ENCODE measurements around the gene BIRC6.
"Not testable (repeated sequence)": the region's sequence is repeated elsewhere in the genome, so short reads cannot be mapped to it uniquely, and the experiment has no call there.

BIRC6 gene

DNA sequence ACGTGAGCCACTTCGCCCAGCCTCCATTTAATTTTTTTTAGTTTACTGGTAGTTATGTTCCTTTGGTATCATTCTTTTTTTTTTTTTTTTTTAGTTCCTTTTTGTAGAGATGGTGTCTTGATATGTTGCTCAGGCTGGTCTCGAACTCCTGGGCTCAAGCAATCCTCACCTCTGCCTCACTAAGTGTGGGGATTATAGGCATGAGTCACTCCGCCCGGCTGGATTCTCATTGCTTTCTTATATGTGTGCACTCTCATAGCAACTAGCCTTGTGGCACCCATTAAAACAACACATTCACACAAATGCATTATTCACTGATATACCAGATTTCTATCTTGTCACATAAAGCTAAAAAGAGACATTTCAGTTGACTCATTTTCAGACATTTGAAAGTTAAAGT, 275.3 kb downstream of the BIRC6 start:
- Histone ChIP-seq H3K79me2 (ENCODE audit: control insufficient read depth, low read length) (peaks cover 21% of the 10 kb centered on the region), H3K9me3 (ENCODE audit: control insufficient read depth, insufficient read depth, low read length) (no peaks in the 10 kb centered on the region), H3K4me1 (ENCODE audit: control insufficient read depth, low read length) (peaks cover 17% of the 10 kb centered on the region), H3K9me2 (replicated peaks; ENCODE audit: control insufficient read depth, low read length) (no peaks in the 10 kb centered on the region), H3F3A (ENCODE audit: control insufficient read depth, insufficient read depth) (no peaks in the 10 kb centered on the region; the same call in 1 of the 2 replicates), H3K27ac (ENCODE audit: low read depth, low read length) (no peak overlapping the region), H3K36me3 (ENCODE audit: control insufficient read depth, low read length) (peaks cover 50% of the 10 kb centered on the region), H4K20me1 (ENCODE audit: control insufficient read depth, insufficient read depth, low read depth, low read length) (no peaks in the 10 kb centered on the region), H3K4me3 (ENCODE audit: low read length) (no peak overlapping the region), H3K27me3 (ENCODE audit: control insufficient read depth, low read length) (no peaks in the 10 kb centered on the region), H3K4me2 (ENCODE audit: low read length) (no peak overlapping the region)
- TF ChIP-seq EZH2phosphoT487 (IDR thresholded peaks at IDR 0.05; ENCODE audit: borderline replicate concordance, low read length), result no peak
- TF ChIP-seq, protein P1, sequence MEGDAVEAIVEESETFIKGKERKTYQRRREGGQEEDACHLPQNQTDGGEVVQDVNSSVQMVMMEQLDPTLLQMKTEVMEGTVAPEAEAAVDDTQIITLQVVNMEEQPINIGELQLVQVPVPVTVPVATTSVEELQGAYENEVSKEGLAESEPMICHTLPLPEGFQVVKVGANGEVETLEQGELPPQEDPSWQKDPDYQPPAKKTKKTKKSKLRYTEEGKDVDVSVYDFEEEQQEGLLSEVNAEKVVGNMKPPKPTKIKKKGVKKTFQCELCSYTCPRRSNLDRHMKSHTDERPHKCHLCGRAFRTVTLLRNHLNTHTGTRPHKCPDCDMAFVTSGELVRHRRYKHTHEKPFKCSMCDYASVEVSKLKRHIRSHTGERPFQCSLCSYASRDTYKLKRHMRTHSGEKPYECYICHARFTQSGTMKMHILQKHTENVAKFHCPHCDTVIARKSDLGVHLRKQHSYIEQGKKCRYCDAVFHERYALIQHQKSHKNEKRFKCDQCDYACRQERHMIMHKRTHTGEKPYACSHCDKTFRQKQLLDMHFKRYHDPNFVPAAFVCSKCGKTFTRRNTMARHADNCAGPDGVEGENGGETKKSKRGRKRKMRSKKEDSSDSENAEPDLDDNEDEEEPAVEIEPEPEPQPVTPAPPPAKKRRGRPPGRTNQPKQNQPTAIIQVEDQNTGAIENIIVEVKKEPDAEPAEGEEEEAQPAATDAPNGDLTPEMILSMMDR (IDR thresholded peaks at IDR 0.05; ENCODE audit: low read depth, low read length, poor library complexity, severe bottlenecking), result no peak

DNA sequence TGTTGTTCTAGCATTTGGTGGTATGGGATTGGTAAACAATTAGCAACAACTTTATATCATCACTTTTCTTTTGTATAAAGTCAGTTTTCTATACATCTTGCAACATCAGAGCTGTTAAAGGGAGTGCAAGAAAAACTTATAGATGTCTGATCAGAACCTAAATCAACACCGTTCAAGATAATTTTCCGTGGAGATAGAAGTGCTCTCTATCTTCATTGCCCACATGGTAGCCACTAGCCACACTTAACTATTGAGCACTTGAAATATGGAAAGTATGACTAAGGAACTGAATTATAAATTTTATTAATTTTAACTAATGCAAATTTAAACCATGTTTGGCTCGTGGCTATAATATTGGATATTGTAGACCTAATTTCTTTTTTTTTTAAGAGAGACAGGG, 276.2 kb downstream of the BIRC6 start:
- no peaks in the 10 kb centered on the region for H3K9me2 ChIP-seq (replicated peaks; ENCODE audit: control insufficient read depth, low read length)
- H3K27ac ChIP-seq (ENCODE audit: low read depth, low read length), result no peak overlapping the region
- no peaks in the 10 kb centered on the region; the same call in 1 of the 2 replicates for H3F3A ChIP-seq (ENCODE audit: control insufficient read depth, insufficient read depth)
- TF ChIP-seq, protein P1 (IDR thresholded peaks at IDR 0.05; ENCODE audit: low read depth, low read length, poor library complexity, severe bottlenecking), result no peak
- no peak for TF ChIP-seq EZH2phosphoT487 (IDR thresholded peaks at IDR 0.05; ENCODE audit: borderline replicate concordance, low read length)
- no peaks in the 10 kb centered on the region for H3K27me3 ChIP-seq (ENCODE audit: control insufficient read depth, low read length)
- no peak overlapping the region for H3K4me3 ChIP-seq (ENCODE audit: low read length)
- no peaks in the 10 kb centered on the region for H3K9me3 ChIP-seq (ENCODE audit: control insufficient read depth, insufficient read depth, low read length)
- peaks cover 55% of the 10 kb centered on the region for H3K36me3 ChIP-seq (ENCODE audit: control insufficient read depth, low read length)
- no peak overlapping the region for H3K4me2 ChIP-seq (ENCODE audit: low read length)
- no peaks in the 10 kb centered on the region for H4K20me1 ChIP-seq (ENCODE audit: control insufficient read depth, insufficient read depth, low read depth, low read length)
- H3K4me1 ChIP-seq (ENCODE audit: control insufficient read depth, low read length), result peaks cover 11% of the 10 kb centered on the region
- H3K79me2 ChIP-seq (ENCODE audit: control insufficient read depth, low read length), result peaks cover 21% of the 10 kb centered on the region

DNA sequence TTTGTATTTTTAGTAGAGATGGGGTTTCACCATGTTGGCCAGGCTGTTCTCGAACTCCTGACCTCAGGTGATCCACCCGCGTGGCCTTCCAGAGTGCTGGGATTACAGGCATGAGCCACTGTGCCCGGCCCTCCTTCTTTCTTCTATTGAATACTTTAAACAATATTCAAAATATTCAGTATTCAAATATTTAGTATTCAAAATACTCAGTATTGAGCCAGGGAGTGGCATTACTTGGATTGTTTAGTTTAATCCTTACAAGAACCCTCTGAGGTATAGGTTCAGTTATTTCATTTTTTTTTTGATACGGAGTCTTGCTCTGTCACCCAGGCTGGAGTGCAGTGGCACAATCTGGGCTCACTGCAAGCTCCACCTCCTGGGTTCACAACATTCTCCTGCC, 281.7 kb downstream of the BIRC6 start:
- not testable (repeated sequence) for H3K4me1 ChIP-seq (ENCODE audit: control insufficient read depth, low read length); H4K20me1 ChIP-seq (ENCODE audit: control insufficient read depth, insufficient read depth, low read depth, low read length); H3K4me3 ChIP-seq (ENCODE audit: low read length); H3K27ac ChIP-seq (ENCODE audit: low read depth, low read length); H3K9me2 ChIP-seq (replicated peaks; ENCODE audit: control insufficient read depth, low read length); H3K4me2 ChIP-seq (ENCODE audit: low read length); H3K79me2 ChIP-seq (ENCODE audit: control insufficient read depth, low read length); H3K9me3 ChIP-seq (ENCODE audit: control insufficient read depth, insufficient read depth, low read length); H3K27me3 ChIP-seq (ENCODE audit: control insufficient read depth, low read length); H3F3A ChIP-seq (ENCODE audit: control insufficient read depth, insufficient read depth)
- H3K36me3 ChIP-seq (ENCODE audit: control insufficient read depth, low read length), result peaks cover 55% of the 10 kb centered on the region

- Histone ChIP-seq H3K27ac (ENCODE audit: low read depth, low read length) (no peak overlapping the region), H3K4me1 (ENCODE audit: control insufficient read depth, low read length) (no peaks in the 10 kb centered on the region), H3F3A (ENCODE audit: control insufficient read depth, insufficient read depth) (no peaks in the 10 kb centered on the region), H3K9me3 (ENCODE audit: control insufficient read depth, insufficient read depth, low read length) (no peaks in the 10 kb centered on the region), H3K4me2 (ENCODE audit: low read length) (no peak overlapping the region), H3K9me2 (replicated peaks; ENCODE audit: control insufficient read depth, low read length) (no peaks in the 10 kb centered on the region), H3K79me2 (ENCODE audit: control insufficient read depth, low read length) (no peaks in the 10 kb centered on the region), H3K27me3 (ENCODE audit: control insufficient read depth, low read length) (no peaks in the 10 kb centered on the region), H3K4me3 (ENCODE audit: low read length) (no peak overlapping the region), H4K20me1 (ENCODE audit: control insufficient read depth, insufficient read depth, low read depth, low read length) (no peaks in the 10 kb centered on the region), H3K36me3 (ENCODE audit: control insufficient read depth, low read length) (peaks cover 42% of the 10 kb centered on the region)
- no peak for TF ChIP-seq EZH2phosphoT487 (IDR thresholded peaks at IDR 0.05; ENCODE audit: borderline replicate concordance, low read length)
- TF ChIP-seq, protein P1 (IDR thresholded peaks at IDR 0.05; ENCODE audit: low read depth, low read length, poor library complexity, severe bottlenecking), result no peak
Observed at GRCh38 chr2:32641180-32641579, 284.4 kb downstream of the BIRC6 start.
